Globus pallidus (tissue), 1 donor: ENCODE measurements around the gene OR5K4.
"Not testable (repeated sequence)": the region's sequence is repeated elsewhere in the genome, so short reads cannot be mapped to it uniquely, and the experiment has no call there.

Experiments
- DNase-seq: peaks from one replicate; pipeline ENCODE4 v3.0.0-alpha.2; 2015; ENCODE audit warnings: low spot score

The OR5K4 gene

DNA sequence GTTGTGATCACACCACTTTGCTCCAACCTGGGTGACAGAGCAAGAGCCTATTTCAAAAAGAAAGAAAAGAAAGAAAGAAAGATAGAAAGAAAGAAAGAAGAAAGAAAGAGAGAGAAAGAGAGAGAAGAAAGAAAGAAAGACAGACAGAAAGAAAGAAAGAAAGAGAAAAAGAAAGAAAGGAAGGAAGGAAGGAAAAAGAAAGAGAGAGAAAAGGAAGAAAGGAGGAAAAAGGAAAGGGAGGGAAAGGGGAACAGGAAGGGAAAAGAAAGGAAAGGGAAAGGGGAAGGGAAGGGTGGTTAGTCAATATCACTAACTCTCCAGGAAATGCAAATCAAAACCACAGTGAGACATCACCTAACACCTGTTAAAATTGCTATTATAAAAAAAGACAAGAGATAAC is 18.2 kb downstream of the OR5K4 start:
- no peak for DNase-seq

DNA sequence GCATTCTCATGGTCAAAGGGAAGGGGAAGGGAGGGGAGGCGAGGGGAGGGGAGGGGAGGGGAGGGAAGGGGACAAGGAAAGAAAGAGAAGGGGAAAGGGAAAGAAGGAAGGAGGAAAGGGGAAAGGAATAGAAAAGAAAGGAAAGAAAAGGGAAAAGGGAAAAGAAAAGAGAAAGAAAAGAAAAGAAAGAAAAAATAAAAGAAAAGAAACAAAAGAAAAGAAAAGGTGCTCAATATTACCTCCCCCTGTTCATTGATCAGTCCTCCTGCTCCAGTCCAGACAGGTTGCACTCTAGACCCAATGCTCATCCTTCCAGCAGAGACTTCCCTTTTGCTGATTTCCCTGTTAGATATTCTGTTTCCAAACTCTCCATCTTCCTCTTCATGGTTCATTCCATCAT is 18.8 kb downstream of the OR5K4 start:
- no peak for DNase-seq

DNA sequence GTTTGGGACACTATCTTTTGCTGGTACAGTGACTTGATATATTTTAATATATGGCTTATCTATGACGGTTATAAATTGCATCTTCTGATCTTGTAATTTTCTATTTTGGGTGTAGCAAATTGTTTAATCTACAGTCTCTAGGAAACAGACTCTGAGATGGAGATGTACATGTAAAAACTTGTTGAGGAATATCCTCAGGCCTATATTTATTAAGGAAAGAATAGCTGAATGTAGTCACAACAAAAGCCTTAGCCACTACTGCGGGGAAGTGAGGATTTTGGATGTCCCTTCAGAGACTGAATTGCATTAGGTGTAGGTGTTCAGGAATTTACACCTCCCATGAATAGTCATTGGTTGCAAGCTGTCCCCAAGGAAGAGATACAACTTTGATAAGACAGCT is 23.0 kb downstream of the OR5K4 start:
- no peak for DNase-seq

DNA sequence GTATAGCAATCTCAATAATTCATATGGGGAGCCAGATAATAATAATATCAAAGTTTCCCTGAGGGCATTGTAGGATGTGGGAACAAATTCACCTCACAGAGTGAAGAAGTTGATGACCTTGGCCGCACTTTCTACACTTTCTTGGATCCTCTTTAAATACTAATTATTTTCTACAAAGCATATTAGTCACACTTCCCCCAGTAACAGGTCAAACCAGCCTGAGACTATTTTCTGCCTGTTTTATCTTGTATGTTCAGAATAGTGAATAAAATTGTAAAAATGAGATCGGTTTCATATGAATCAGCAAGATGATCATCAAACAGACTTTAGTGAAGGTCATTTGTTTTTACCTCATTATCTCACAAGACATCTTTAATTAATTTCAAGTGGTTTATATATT is 34.5 kb downstream of the OR5K4 start:
- DNase-seq, result no peak

DNA sequence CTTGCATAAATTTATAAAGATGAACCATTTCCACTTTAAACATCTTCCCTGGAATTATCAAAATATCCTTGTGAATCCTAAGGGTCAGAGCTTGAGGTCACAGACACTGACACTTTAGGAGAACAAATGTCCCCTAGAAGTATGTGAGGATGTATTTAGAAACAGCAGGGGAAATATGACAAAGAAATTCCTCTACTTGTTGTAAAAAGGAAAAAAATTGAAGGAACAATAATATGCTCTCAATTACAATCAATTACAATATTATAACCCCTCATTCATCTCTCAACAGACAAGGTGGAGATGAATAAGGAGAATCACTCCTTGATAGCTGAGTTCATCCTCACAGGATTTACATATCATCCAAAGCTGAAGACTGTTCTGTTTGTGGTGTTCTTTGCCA is 36.7 kb downstream of the OR5K4 start, which contains the start of gene OR5K3:
Gene OR5K3, plus strand, starts transcription at position 301 of the 400 bp plus-strand sequence. Its CDS starts 0 bp downstream, at position 301.
- DNase-seq, result no peak

DNA sequence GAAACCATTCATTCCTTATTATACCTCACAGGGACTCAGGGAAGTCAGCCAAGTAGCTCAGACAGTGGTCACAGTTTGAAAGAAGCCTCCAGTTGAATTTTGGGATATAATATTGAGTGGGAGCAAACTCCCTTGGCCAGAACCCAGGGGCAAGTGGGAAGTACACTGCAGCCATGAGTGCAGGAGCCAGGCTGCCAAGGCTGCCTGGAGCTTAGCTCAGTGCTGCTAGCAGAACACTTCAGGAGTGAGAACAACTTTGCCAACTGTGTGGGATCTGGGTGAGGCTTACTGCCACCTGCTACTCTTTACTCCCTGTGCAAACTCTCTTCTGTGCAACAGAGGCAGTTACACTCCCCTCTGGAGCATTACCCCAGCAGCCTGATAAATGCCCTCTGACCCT is 41.4 kb downstream of the OR5K4 start:
- no peak for DNase-seq

DNA sequence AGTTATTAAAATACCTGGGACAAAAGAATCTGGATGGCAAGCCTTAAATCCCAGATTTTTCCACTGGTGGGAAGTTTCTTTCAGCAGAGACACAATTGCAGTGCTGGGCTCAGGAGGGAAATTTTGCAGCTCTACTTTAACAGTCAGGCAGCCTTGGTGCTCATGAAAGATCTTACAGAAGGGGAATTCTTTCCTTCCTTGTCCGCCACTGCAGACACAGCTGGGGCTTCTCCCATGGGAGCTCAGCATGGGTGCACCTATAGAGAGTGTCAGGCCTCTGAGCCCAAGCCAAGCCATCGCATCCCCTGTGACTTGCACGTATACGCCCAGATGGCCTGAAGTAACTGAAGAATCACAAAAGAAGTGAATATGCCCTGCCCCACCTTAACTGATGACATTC is 42.8 kb downstream of the OR5K4 start:
- not testable (repeated sequence) for DNase-seq

DNA sequence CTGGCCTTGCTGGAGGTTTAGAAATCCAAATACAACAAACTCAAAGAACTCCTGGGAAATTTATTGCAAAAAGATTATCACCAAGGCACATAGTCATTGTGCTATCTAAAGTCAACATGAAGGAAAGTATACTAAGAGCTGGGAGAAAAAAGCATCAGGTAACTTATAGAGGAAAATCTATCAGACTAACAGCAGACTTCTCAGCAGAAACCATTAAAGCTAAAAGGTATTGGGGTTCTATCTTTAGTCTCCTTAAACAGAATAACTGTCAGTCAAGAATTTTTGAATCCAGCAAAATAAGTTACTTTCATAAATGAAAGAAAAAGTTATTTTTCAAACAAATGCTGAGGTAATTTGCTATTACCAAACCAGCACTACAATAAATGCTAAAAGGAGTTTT is 44.9 kb downstream of the OR5K4 start:
- DNase-seq, result no peak

DNA sequence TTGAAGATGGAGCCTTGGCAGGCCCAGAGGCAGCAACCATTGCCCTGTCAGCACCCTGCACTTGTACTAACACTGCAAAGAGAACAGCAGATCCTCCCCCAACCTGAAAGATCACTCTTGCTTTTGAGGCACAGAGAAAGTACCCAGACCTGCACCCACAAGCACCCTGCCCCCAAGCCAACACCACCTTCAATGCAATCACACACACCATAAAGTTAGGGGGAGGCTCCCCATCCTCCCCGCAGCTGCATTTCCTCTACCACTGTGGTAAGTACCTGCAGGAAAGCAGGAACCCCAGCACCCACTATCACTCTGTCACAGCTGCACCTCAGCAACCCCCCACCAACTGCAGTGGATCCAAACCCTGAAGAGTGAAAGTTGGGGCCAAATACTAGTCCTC is 48.9 kb downstream of the OR5K4 start:
- no peak for DNase-seq

DNA sequence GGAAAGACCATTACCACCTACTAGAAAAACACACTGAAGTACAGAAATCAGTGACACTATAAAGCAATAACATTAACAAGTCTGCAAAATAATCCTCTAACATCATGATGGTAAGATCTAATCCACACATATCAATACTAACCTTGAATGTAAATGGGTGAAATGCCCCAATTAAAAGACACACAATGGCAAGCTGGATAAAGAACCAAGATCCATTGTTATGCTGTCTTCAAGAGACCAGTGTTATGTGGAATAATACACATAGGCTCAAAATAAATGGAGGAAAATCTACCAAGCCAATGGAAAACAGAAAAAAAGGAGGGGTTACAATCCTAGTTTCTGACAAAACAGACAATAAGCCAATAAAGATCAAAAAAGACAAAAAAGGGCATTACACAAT is 50.4 kb downstream of the OR5K4 start:
- no peak for DNase-seq
